ENCODE measurements around the gene WIF1. TPM values are rescaled to one million over a fixed set of nuclear protein-coding genes. Genes with fewer than 3 reads are reported as not detected.

Gene WIF1
- total RNA-seq, 3 donors from 2014 or later (not counting 1 experiment from before 2014, with no cell fraction given): not detected

DNA sequence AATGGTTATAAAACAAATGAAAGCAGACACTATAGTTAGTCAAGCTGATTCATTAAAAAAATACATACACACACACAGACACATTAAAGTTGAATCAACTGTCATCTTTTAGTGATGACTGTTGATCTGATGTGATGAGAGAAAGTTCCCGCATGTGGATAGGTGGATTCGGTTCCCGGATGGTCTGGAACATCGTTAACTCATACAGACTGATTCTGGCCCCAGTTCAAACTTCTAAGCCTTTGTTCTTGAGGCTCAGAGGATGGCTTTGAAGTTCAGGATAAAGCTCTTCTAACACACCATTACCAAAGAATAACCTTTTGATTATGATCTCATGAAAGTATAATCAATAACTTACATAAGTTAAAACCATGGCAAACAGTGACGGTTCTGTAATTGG is 27.5 kb downstream of the WIF1 start:
- intact Hi-C loops (cut with micrococcal nuclease): no loop called here
- no peak for ATAC-seq
- no peaks in the 10 kb centered on the region for H3K4me1 Mint-ChIP-seq

DNA sequence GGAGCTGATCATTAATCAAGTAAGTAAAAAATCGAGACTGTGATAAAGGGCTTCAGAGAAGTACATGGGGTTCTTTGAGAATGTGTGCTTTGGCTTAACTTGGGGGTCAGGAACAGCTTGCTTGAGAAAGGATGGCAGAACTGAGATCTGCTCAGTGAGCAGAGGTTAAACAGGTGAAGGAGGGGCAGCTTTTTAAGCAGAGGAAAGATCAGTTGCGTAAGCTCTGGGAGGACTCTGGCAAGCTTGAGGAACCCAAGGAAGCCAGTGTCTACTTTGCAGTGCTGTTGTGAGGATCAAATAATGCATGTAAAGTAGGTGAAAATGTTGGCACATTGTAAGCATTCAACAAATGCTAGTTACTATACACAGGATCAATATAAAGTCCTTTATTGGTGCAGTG is 30.6 kb downstream of the WIF1 start:
- H3K27me3 ChIP-seq (ENCODE audit: control insufficient read depth, insufficient read depth, low read length): peaks cover 21% of the 10 kb centered on the region
- H3K4me1 ChIP-seq (ENCODE audit: control insufficient read depth, insufficient read depth, low read length): no peaks in the 10 kb centered on the region
- intact Hi-C loops (cut with micrococcal nuclease): no loop called here
- Mint-ChIP-seq H3K27ac (no peak overlapping the region), H3K27me3 (ENCODE audit: low read depth in 2 of 2) (peaks cover 7 to 13% of the 10 kb centered on the region in 2 donors), H3K4me1 (no peaks in the 10 kb centered on the region), H3K36me3 (no peaks in the 10 kb centered on the region), H3K4me3 (no peak overlapping the region), H3K9me3 (no peaks in the 10 kb centered on the region)
- H3K36me3 ChIP-seq (ENCODE audit: control insufficient read depth, insufficient read depth, low read length): no peaks in the 10 kb centered on the region
- DNase-seq (no peak), ATAC-seq (no peak)
- no peaks in the 10 kb centered on the region for H3K9me3 ChIP-seq (ENCODE audit: control insufficient read depth, insufficient read depth, low read length)
- H3K4me3 ChIP-seq (ENCODE audit: low read length): no peak overlapping the region
- H3K27ac ChIP-seq (ENCODE audit: low read length): no peak overlapping the region
- TF ChIP-seq, protein P1, sequence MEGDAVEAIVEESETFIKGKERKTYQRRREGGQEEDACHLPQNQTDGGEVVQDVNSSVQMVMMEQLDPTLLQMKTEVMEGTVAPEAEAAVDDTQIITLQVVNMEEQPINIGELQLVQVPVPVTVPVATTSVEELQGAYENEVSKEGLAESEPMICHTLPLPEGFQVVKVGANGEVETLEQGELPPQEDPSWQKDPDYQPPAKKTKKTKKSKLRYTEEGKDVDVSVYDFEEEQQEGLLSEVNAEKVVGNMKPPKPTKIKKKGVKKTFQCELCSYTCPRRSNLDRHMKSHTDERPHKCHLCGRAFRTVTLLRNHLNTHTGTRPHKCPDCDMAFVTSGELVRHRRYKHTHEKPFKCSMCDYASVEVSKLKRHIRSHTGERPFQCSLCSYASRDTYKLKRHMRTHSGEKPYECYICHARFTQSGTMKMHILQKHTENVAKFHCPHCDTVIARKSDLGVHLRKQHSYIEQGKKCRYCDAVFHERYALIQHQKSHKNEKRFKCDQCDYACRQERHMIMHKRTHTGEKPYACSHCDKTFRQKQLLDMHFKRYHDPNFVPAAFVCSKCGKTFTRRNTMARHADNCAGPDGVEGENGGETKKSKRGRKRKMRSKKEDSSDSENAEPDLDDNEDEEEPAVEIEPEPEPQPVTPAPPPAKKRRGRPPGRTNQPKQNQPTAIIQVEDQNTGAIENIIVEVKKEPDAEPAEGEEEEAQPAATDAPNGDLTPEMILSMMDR (IDR thresholded peaks at IDR 0.05): no peak
- 75% methylated on average over 2 of the region's 2 CpGs for WGBS (ENCODE audit: insufficient coverage)

More for the DNA sequence above, 27.5 kb downstream of the WIF1 start:
- no peaks in the 10 kb centered on the region for H3K4me1 ChIP-seq (ENCODE audit: control insufficient read depth, insufficient read depth, low read length)
- DNase-seq: no peak
- H3K27me3 Mint-ChIP-seq (ENCODE audit: low read depth in 2 of 2): peaks cover 3 to 38% of the 10 kb centered on the region in 2 donors
- no peak overlapping the region for H3K27ac ChIP-seq (ENCODE audit: low read length)
- no peaks in the 10 kb centered on the region for H3K36me3 ChIP-seq (ENCODE audit: control insufficient read depth, insufficient read depth, low read length)
- no peak overlapping the region for H3K27ac Mint-ChIP-seq
- no peak overlapping the region for H3K4me3 ChIP-seq (ENCODE audit: low read length)
- H3K9me3 ChIP-seq (ENCODE audit: control insufficient read depth, insufficient read depth, low read length): no peaks in the 10 kb centered on the region
- H3K9me3 Mint-ChIP-seq: no peaks in the 10 kb centered on the region
- H3K4me3 Mint-ChIP-seq: no peak overlapping the region
- TF ChIP-seq, protein P1 (IDR thresholded peaks at IDR 0.05): no peak
- WGBS (ENCODE audit: insufficient coverage): 67% methylated on average over 5 of the region's 5 CpGs
- peaks cover 19% of the 10 kb centered on the region for H3K27me3 ChIP-seq (ENCODE audit: control insufficient read depth, insufficient read depth, low read length)
- no peaks in the 10 kb centered on the region for H3K36me3 Mint-ChIP-seq

DNA sequence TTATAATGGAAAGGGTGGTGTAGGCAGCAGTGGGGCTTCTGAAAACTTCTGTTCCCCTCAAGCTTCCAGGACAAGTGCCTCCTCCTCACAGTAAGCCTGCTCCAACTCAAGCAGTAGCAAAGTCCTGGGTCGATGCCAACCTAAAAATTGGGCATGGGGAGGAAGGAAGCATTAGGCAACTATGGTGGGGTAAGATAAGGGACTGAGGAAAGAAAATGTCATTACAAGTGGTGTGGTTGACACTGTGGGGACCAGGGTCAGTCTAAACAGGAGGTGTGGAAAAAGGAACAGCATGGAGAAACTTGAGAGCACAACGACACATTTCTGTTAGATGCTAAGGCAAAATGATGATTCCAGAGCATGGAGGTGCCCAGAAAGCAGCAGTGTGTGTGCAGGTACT is 34.9 kb downstream of the WIF1 start:
- H3K36me3 ChIP-seq (ENCODE audit: control insufficient read depth, insufficient read depth, low read length): no peaks in the 10 kb centered on the region
- 2% methylated on average over 2 of the region's 2 CpGs for WGBS (ENCODE audit: insufficient coverage)
- Mint-ChIP-seq H3K27me3 (ENCODE audit: low read depth in 2 of 2) (peaks cover 12 to 29% of the 10 kb centered on the region in 2 donors), H3K4me1 (no peaks in the 10 kb centered on the region), H3K4me3 (no peak overlapping the region), H3K36me3 (no peaks in the 10 kb centered on the region), H3K27ac (no peak overlapping the region), H3K9me3 (no peaks in the 10 kb centered on the region)
- H3K4me1 ChIP-seq (ENCODE audit: control insufficient read depth, insufficient read depth, low read length): no peaks in the 10 kb centered on the region
- DNase-seq (no peak), ATAC-seq (no peak)
- TF ChIP-seq, protein P1 (IDR thresholded peaks at IDR 0.05): no peak
- intact Hi-C loops (cut with micrococcal nuclease): no loop called here
- H3K27ac ChIP-seq (ENCODE audit: low read length): no peak overlapping the region
- H3K4me3 ChIP-seq (ENCODE audit: low read length): no peak overlapping the region
- no peaks in the 10 kb centered on the region for H3K9me3 ChIP-seq (ENCODE audit: control insufficient read depth, insufficient read depth, low read length)
- peaks cover 10% of the 10 kb centered on the region for H3K27me3 ChIP-seq (ENCODE audit: control insufficient read depth, insufficient read depth, low read length)

DNA sequence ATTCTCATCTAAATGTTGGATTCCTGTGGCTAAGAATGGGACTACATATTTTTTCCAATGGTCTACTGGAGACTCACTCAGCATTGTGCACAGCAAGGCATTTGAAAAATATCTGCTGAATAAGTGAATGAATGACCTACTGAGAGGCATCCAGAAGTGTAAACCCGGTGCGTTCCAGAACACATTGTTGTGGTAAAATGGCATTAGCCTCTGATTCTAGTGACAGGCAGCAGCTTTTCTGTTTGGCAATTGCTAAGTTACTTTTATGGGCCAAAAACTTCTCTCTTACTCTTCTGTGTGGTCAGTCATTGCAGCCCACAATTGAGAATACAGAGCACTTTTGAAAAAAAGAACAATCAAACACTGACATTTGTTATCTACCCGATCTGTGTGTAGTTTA is 36.5 kb downstream of the WIF1 start:
- TF ChIP-seq, protein P1 (IDR thresholded peaks at IDR 0.05): no peak
- ATAC-seq (no peak), DNase-seq (no peak)
- Histone ChIP-seq H3K4me3 (ENCODE audit: low read length) (no peak overlapping the region), H3K36me3 (ENCODE audit: control insufficient read depth, insufficient read depth, low read length) (no peaks in the 10 kb centered on the region), H3K4me1 (ENCODE audit: control insufficient read depth, insufficient read depth, low read length) (no peaks in the 10 kb centered on the region), H3K9me3 (ENCODE audit: control insufficient read depth, insufficient read depth, low read length) (no peaks in the 10 kb centered on the region), H3K27me3 (ENCODE audit: control insufficient read depth, insufficient read depth, low read length) (peaks cover 10% of the 10 kb centered on the region), H3K27ac (ENCODE audit: low read length) (no peak overlapping the region)
- intact Hi-C loops (cut with micrococcal nuclease): no loop called here
- no peaks in the 10 kb centered on the region for H3K36me3 Mint-ChIP-seq
- H3K4me3 Mint-ChIP-seq: no peak overlapping the region
- no peak overlapping the region for H3K27ac Mint-ChIP-seq
- 35% methylated on average over 3 of the region's 3 CpGs for WGBS (ENCODE audit: insufficient coverage)
- H3K9me3 Mint-ChIP-seq: no peaks in the 10 kb centered on the region
- peaks cover 16 to 29% of the 10 kb centered on the region in 2 donors for H3K27me3 Mint-ChIP-seq (ENCODE audit: low read depth in 2 of 2)
- no peaks in the 10 kb centered on the region for H3K4me1 Mint-ChIP-seq
